HG02852 (cell line): ENCODE measurements around the gene NEURL3.
A peak's percentile ranks its signal among the peaks of the same experiment; 100 is the strongest.

Experiments used
- ATAC-seq: cut with Tn5 transposase; IDR thresholded peaks from one replicate; pipeline ENCODE4 v1.9.1; 2021; ENCODE audit warnings: mild to moderate bottlenecking, moderate library complexity; ENCODE audit not compliant: unreplicated experiment

The NEURL3 gene

GRCh38 chr2:96528006-96528699, 23.0 kb upstream of the NEURL3 start:
- ATAC-seq: no peak

GRCh38 chr2:96527286-96528005, 22.3 kb upstream of the NEURL3 start:
- ATAC-seq: peak; percentile 33

GRCh38 chr2:96526615-96527285, 21.6 kb upstream of the NEURL3 start:
- no peak for ATAC-seq

GRCh38 chr2:96526101-96526591, 21.0 kb upstream of the NEURL3 start:
- no peak for ATAC-seq

- no peak for ATAC-seq
Measured at GRCh38 chr2:96525211-96525507, 20.0 kb upstream of the NEURL3 start.

GRCh38 chr2:96524482-96525210, 19.5 kb upstream of the NEURL3 start:
- ATAC-seq: no peak

- no peak for ATAC-seq
Measured at GRCh38 chr2:96523659-96524481, 18.7 kb upstream of the NEURL3 start.

- no peak for ATAC-seq
Measured at GRCh38 chr2:96522304-96523203, 17.4 kb upstream of the NEURL3 start.

GRCh38 chr2:96521219-96521618, 16.1 kb upstream of the NEURL3 start:
- no peak for ATAC-seq

- ATAC-seq: no peak
Measured at GRCh38 chr2:96520697-96521096, 15.5 kb upstream of the NEURL3 start.

- ATAC-seq: no peak
Measured at GRCh38 chr2:96520231-96520630, 15.1 kb upstream of the NEURL3 start.

- ATAC-seq: no peak
Measured at GRCh38 chr2:96517079-96517478, 11.9 kb upstream of the NEURL3 start.

- no peak for ATAC-seq
Measured at GRCh38 chr2:96514521-96514920, 9.4 kb upstream of the NEURL3 start.

GRCh38 chr2:96512341-96512740, 7.2 kb upstream of the NEURL3 start:
- no peak for ATAC-seq

GRCh38 chr2:96511851-96512250, 6.7 kb upstream of the NEURL3 start:
- ATAC-seq: no peak

GRCh38 chr2:96510931-96511595, 5.9 kb upstream of the NEURL3 start:
- no peak for ATAC-seq

GRCh38 chr2:96509847-96510230, 4.7 kb upstream of the NEURL3 start:
- no peak for ATAC-seq

- ATAC-seq: no peak
Measured at GRCh38 chr2:96509114-96509846, 4.1 kb upstream of the NEURL3 start.
